Measurements from ENCODE around the gene DUSP7.

DUSP7 gene

GRCh38 chr3:52056521-52056967 lies at the start of gene DUSP7:
Gene DUSP7 (minus strand): TSS chr3:52056571. CDS start chr3:52056366, 205 bp downstream.
- Histone ChIP-seq H3K9me3 (ENCODE audit: insufficient read depth, low read length) (no peaks in the 10 kb centered on the region), H3K9me2 (replicated peaks; ENCODE audit: insufficient read depth, low read length) (no peaks in the 10 kb centered on the region), H3K36me3 (ENCODE audit: low read length) (no peaks in the 10 kb centered on the region), H3K79me2 (ENCODE audit: insufficient read depth, low read length) (no peaks in the 10 kb centered on the region), H2AFZ (ENCODE audit: low read depth, low read length, severe bottlenecking) (peak within 1 kb of the TSS; percentile 70), H3F3A (ENCODE audit: insufficient read depth) (no peaks in the 10 kb centered on the region), H4K20me1 (ENCODE audit: low read depth, low read length) (no peaks in the 10 kb centered on the region), H3K9ac (ENCODE audit: low read length) (peak within 1 kb of the TSS; percentile 70), H3K27ac (ENCODE audit: low read depth, low read length) (peak within 1 kb of the TSS; percentile 44), H3K4me2 (ENCODE audit: low read depth, low read length, poor library complexity, severe bottlenecking) (peak within 1 kb of the TSS; percentile 88), H3K4me3 (ENCODE audit: insufficient read depth, low read length, poor library complexity, severe bottlenecking) (peak within 1 kb of the TSS; percentile 64), H3K27me3 (ENCODE audit: low read length) (no peaks in the 10 kb centered on the region)
- TF ChIP-seq, protein P1, sequence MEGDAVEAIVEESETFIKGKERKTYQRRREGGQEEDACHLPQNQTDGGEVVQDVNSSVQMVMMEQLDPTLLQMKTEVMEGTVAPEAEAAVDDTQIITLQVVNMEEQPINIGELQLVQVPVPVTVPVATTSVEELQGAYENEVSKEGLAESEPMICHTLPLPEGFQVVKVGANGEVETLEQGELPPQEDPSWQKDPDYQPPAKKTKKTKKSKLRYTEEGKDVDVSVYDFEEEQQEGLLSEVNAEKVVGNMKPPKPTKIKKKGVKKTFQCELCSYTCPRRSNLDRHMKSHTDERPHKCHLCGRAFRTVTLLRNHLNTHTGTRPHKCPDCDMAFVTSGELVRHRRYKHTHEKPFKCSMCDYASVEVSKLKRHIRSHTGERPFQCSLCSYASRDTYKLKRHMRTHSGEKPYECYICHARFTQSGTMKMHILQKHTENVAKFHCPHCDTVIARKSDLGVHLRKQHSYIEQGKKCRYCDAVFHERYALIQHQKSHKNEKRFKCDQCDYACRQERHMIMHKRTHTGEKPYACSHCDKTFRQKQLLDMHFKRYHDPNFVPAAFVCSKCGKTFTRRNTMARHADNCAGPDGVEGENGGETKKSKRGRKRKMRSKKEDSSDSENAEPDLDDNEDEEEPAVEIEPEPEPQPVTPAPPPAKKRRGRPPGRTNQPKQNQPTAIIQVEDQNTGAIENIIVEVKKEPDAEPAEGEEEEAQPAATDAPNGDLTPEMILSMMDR (IDR thresholded peaks at IDR 0.05; ENCODE audit: insufficient read depth, low read length, poor library complexity, severe bottlenecking): no peak
- TF ChIP-seq EZH2phosphoT487 (conservative IDR thresholded peaks at IDR 0.05; ENCODE audit: low read length): no peak

GRCh38 chr3:52104684-52105640 lies 48.6 kb upstream of the DUSP7 start:
- Histone ChIP-seq H3F3A (ENCODE audit: insufficient read depth) (no peaks in the 10 kb centered on the region), H3K9me2 (replicated peaks; ENCODE audit: insufficient read depth, low read length) (no peaks in the 10 kb centered on the region), H3K27me3 (ENCODE audit: low read length) (no peaks in the 10 kb centered on the region), H2AFZ (ENCODE audit: low read depth, low read length, severe bottlenecking) (no peak overlapping the region), H3K36me3 (ENCODE audit: low read length) (peaks cover 10% of the 10 kb centered on the region; the same call in 1 of the 2 replicates), H3K4me3 (ENCODE audit: insufficient read depth, low read length, poor library complexity, severe bottlenecking) (no peak overlapping the region), H3K79me2 (ENCODE audit: insufficient read depth, low read length) (no peaks in the 10 kb centered on the region), H3K27ac (ENCODE audit: low read depth, low read length) (no peak overlapping the region), H3K9ac (ENCODE audit: low read length) (no peak overlapping the region), H3K4me2 (ENCODE audit: low read depth, low read length, poor library complexity, severe bottlenecking) (no peak overlapping the region), H3K9me3 (ENCODE audit: insufficient read depth, low read length) (no peaks in the 10 kb centered on the region), H4K20me1 (ENCODE audit: low read depth, low read length) (no peaks in the 10 kb centered on the region)
- TF ChIP-seq, protein P1 (IDR thresholded peaks at IDR 0.05; ENCODE audit: insufficient read depth, low read length, poor library complexity, severe bottlenecking): no peak
- no peak for TF ChIP-seq EZH2phosphoT487 (conservative IDR thresholded peaks at IDR 0.05; ENCODE audit: low read length)

DNA sequence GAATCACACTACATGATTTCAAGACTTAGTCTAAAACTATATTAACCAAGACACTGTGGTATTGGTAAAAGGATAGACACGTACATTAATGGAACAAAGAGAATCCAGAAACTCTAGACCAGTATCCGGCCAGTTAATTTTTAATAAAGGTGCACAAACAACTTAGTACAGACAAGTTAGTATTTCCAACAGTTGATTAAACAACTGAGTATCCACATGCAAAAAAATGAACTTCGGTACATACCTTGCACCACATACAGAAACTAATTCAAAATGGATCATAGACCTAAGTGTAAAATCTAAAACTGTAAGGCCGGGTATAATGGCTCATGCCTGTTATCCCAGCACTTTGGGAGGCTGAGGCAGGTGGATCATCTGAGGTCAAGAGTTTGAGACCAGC lies 46.6 kb upstream of the DUSP7 start:
- Histone ChIP-seq H3K36me3 (ENCODE audit: low read length) (peaks cover 10% of the 10 kb centered on the region; the same call in 1 of the 2 replicates), H3K4me2 (ENCODE audit: low read depth, low read length, poor library complexity, severe bottlenecking) (no peak overlapping the region), H3K4me3 (ENCODE audit: insufficient read depth, low read length, poor library complexity, severe bottlenecking) (no peak overlapping the region), H3F3A (ENCODE audit: insufficient read depth) (no peaks in the 10 kb centered on the region), H2AFZ (ENCODE audit: low read depth, low read length, severe bottlenecking) (no peak overlapping the region), H3K9me3 (ENCODE audit: insufficient read depth, low read length) (no peaks in the 10 kb centered on the region), H4K20me1 (ENCODE audit: low read depth, low read length) (no peaks in the 10 kb centered on the region), H3K9me2 (replicated peaks; ENCODE audit: insufficient read depth, low read length) (no peaks in the 10 kb centered on the region), H3K27me3 (ENCODE audit: low read length) (no peaks in the 10 kb centered on the region), H3K27ac (ENCODE audit: low read depth, low read length) (no peak overlapping the region), H3K79me2 (ENCODE audit: insufficient read depth, low read length) (no peaks in the 10 kb centered on the region), H3K9ac (ENCODE audit: low read length) (no peak overlapping the region)
- TF ChIP-seq, protein P1 (IDR thresholded peaks at IDR 0.05; ENCODE audit: insufficient read depth, low read length, poor library complexity, severe bottlenecking): no peak
- no peak for TF ChIP-seq EZH2phosphoT487 (conservative IDR thresholded peaks at IDR 0.05; ENCODE audit: low read length)

All from SU-DHL-6 (cell line).